Activated gamma-delta T cell treated with anti-CD3 and anti-CD28 coated beads, Interleukin-2, amount 50 U/mL, for 16 hours (primary cell): ENCODE data around the gene ATF6.
"Not testable (repeated sequence)": the region's sequence is repeated elsewhere in the genome, so short reads cannot be mapped to it uniquely, and the experiment has no call there.

Source experiments
- DNase-seq: peaks from one replicate; pipeline ENCODE4 v3.0.0-alpha.2; 2020; ENCODE audit warnings: low read depth

ATF6 gene

GRCh38 chr1:161766102-161766981 is at the start of gene ATF6:
Gene ATF6 (plus strand): TSS chr1:161766320. CDS start chr1:161766361, 41 bp downstream.
- DNase-seq = peak; percentile 62

- no peak for DNase-seq
These were observed 47.4 kb upstream of the ATF6 start for GRCh38 chr1:161718559-161719324.

- DNase-seq = no peak
These were observed 46.9 kb upstream of the ATF6 start for GRCh38 chr1:161719325-161719611.

- DNase-seq = no peak
These were observed 45.7 kb upstream of the ATF6 start for GRCh38 chr1:161720422-161720821.

DNA sequence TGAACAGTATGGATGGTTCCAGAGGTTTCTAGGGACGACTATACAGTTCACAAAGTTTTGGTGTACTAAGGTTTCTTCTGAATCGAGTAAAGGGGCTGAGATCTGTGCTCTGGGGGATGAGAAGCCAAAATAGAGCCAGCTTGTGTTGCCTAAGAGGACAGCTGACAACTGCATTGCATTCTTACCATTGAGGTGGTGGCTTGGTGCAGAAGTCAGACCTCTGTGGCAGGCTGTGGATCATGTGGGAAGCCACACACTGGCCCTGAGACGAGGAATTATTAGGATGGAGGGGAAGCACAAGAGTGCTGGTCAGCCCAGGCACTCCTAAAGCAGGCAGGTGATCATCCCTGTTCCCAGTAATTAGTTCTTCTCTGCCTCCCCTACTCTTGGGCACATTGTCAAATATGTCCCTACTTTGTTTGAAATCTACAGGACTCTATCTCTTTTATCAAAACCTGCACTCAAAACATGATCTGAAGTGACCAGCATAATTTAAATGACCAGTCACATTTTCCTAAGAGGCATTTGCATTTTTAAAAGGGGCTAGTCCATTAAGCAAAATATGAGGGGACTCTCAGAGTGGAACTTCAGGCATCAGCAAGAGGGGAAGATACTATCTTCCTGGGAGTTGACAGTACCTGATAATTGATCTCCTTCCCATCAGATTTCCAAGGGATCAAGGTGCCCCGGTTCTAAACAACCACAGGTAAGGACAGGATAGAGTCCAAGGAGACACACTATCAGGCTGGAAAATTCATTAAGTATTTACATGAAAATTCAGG is 45.0 kb upstream of the ATF6 start, which contains the start of gene FCRLB:
Gene FCRLB (plus strand): TSS at position 589 of the 782 bp plus-strand sequence. CDS start 1,129 bp downstream, outside the sequence.
- no peak for DNase-seq

DNA sequence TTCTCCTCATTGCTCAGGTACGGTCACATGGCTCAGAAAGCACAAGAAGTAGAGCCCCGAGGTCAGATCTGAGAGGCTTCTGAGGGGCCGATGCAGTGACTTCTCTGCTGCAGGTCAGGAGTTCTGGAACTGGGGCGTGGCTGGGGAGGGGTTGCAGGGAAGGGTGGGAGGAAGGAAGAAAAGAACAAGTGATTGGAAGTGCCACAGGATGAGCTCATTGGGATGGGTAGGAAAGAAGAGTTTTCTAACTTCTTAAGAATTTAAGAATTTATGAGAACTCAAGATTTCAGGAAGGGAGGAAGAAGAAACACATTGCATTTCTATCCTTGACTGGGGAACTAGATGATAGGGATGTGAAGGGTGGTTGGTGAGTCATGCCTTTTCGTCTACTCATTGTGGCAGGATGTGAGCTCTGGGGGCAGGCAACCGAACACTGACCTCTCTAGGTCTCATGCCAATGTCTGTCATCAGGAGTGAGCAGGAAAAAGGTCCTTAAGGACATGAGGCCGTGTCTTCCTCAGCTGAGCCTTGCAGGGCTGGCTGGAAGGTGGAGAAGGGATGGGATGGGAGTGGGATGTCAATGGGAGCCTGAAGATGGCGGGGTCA is 44.3 kb upstream of the ATF6 start:
- no peak for DNase-seq

DNA sequence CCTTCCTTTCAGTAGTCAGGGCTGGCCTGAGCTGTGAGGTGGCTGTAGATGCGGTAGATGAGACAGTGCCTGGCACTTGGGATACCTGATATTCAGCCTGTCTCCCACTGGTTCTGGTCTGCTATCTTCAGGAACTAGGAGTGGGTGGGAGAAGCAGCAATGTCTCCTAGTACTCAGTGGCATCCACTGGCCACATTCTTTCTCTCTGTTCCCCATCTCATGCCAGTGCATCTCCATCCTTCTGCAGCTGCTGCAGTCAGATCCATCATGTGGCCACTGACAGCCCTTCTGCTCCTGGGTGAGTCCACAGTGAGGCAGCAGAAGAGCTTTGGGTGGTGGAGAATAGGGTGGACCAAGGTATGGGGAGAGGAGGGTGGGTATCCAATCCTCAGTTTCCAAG is 43.7 kb upstream of the ATF6 start:
- DNase-seq = no peak

DNA sequence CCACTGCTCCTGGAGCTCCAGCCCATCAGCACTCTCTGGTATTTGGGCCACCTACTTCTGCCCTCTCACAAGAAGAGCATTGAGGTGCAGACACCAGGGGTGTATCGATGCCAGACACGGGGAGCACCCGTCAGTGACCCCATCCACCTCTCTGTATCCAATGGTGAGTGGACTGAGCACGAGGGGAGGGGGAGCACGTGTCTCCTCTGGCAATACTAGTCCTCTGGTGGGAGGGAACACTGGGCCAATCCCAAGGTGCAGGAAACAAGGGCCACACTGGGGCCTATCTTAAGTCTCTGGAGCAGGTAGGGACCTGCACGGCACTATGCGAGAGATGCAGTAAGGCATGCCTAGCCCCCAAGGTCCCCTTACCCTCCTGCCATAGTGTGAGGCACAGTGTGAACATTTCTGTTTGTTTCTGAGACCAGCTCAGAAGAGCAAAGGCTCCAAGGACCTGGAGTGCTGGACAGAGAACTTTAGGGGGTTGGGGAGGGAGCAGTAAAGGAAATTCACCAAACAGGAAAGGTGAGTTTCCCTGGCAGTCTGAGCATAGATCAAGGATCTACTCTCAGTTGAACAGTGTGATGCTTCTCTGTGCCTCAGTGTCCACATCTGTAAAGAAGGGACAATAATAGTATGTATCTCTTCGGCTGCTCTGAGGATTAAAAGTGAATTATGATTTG is 42.5 kb upstream of the ATF6 start:
- DNase-seq = no peak

- not testable (repeated sequence) for DNase-seq
These were observed 40.7 kb upstream of the ATF6 start for GRCh38 chr1:161725258-161725907.

GRCh38 chr1:161725908-161726472 is 40.1 kb upstream of the ATF6 start:
- DNase-seq = no peak

DNA sequence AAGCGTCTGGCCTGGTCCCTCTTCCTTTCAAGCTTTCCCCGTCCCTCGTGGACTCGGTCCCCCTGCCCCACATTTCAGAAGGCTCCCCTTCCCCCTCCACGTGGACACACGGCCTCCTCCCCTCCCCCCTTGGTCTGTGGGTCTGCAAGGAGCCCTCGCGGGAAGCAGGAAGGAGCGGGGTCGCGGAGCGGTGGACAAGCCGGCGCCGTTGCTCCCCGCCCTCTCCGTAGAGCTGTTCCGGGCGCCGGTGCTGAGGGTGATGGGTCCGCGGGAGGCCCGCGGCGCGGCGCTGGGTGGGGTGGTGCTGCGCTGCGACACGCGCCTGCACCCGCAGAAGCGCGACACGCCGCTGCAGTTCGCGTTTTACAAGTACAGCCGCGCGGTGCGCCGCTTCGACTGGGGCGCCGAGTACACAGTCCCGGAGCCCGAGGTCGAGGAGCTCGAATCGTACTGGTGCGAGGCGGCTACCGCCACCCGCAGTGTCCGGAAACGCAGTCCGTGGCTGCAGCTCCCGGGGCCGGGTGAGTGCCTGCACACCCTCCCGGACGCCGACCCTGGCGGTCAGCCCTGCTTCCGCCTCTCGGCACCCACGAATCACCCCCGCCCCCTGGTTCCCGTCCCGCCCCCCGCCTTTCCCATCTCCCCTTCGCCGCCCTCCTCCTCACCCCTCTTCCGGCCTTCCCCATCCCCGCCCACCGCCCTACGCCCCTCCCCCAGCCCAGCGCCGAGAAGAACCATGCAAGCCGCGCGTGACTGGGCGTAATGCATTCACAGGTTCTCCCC is 39.5 kb upstream of the ATF6 start:
- peak; percentile 54 for DNase-seq

GRCh38 chr1:161727256-161727924 is 38.7 kb upstream of the ATF6 start:
- no peak for DNase-seq

DNA sequence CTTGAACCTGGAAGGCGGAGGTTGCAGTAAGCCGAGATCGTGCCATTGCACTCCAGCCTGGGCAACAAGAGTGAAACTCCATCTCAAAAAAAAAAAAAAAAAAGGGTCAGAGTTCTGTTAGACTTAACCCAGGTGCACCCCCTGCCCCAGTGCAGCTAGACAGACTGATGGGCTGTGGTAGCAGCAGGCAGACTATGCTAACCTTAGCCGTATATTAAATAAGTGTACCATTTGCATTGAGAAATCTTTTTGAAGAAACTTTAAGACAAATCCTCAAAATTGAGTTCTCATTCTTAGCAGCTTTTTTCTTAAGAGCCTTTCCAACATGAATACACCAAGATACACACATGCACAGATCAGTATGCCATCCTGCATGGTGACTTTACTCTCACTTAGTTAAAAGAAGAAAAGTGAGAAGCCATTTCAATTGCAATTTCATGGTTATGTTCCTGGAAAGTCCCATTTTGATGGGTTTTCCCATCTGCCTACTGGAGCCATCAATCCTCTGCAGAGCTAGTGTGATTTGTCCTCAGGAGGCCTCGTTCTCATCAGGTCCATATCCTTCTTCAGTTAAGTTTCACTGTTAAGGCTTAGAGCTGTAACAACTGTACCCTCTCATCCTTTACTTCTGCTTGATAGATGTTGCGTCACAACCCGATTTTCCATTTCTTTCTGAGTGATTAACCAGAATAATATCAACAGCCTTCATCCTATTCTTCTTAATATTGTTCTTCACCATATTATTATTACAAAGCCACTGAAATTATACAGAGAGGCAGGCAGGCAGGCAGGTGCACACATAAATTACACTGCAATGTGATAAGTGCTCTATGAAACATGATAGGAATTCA is 37.5 kb upstream of the ATF6 start:
- no peak for DNase-seq

DNA sequence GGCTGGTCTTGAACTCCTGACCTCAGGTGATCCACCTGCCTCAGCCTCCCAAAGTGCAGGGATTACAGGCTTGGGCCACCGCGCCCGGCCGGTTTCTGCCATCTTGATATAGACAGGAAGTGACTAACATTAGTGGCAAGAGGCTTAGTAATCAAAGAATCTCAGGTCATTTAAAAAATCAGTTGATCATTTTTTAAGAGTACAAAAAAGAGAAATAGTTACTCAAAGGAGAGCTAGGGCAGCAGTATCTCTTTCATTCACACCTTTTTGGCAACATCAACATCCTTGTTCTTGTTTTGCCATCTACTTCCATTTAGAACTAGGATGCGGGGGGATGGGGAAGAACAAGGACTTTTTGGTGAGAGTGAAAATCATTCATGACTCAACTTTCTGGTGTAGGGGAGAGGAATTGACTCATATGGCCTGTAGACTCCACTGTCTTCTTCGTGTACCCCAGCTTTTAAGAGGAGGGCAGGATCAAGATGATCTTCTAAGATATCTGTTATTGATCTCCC is 36.0 kb upstream of the ATF6 start:
- no peak for DNase-seq

- no peak for DNase-seq
These were observed 34.9 kb upstream of the ATF6 start for GRCh38 chr1:161731241-161731640.

DNA sequence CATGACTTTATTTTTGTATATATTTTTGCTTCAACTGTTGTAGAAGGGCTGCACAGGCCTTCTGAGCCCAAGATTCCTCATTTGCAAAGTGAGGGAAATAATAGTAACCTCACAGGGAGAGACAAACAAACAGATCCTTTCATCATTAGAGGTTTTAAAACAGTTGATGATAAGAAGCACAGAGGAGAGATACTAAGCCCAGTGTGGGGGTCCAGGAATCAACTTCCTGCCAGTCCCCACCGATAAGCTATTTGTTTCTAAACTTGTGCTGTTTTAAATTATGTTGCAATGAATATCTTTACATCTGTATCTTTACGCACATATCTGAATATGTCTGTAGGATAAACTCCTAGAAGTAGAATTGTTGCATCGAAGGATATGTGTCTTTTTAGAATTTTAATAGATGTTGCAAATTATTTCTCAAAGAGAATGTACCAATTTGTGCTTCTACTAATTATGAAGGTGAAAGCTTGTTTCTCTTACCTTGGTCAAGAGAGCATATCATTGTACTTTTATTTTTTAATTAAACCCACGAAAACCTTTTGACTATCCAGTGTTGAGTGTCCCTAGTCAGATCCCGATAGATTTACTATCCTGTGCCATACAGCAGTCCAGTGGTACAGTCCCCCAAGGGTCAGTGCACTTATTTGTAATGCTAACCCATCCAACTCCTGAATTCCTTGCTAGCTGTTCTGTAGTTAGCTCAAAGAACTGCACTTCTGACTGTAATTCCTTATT is 34.0 kb upstream of the ATF6 start:
- no peak for DNase-seq

- DNase-seq = no peak
These were observed 32.6 kb upstream of the ATF6 start for GRCh38 chr1:161733526-161733925.
